Dermis lymphatic vessel endothelial cell (primary cell): ENCODE data around the gene KIR3DL1. TPM values are rescaled to one million over a fixed set of nuclear protein-coding genes. Genes with fewer than 3 reads are reported as not detected.

Experiments used
- total RNA-seq: library from RNA; depleted of rRNA; stranded (reverse); fragments of >200 nt; gene quantifications from 2 replicates; pipeline ENCODE4 v1.2.1, GENCODE V29; 2014

KIR3DL1 gene
- not detected in 2 replicates for total RNA-seq

DNA sequence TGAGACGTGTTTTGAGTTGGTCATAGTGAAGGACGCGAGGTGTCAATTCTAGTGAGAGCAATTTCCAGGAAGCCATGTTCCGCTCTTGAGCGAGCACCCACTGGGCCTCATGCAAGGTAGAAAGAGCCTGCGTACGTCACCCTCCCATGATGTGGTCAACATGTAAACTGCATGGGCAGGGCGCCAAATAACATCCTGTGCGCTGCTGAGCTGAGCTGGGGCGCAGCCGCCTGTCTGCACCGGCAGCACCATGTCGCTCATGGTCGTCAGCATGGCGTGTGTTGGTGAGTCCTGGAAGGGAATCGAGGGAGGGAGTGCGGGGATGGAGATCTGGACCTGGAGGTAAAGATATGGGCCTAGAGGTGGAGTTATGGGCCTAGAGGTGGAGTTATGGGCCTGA, at the start of gene KIR3DL1:
KIR3DL1 (plus strand) TSS at position 218 of the 400 bp plus-strand sequence.

DNA sequence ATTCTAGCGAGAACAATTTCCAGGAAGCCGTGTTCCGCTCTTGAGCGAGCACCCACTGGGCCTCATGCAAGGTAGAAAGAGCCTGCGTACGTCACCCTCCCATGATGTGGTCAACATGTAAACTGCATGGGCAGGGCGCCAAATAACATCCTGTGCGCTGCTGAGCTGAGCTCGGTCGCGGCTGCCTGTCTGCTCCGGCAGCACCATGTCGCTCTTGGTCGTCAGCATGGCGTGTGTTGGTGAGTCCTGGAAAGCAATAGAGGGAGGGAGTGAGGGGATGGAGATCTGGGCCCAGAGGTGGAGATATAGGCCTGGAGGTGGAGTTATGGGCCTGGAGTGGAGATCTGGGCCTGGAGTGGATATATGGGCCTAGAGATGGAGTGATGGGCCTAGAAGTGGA, 46.6 kb upstream of the KIR3DL1 start, which contains the start of gene KIR2DL1:
KIR2DL1 (plus strand) TSS at position 148 of the 400 bp plus-strand sequence; CDS start at position 206, 58 bp downstream.

DNA sequence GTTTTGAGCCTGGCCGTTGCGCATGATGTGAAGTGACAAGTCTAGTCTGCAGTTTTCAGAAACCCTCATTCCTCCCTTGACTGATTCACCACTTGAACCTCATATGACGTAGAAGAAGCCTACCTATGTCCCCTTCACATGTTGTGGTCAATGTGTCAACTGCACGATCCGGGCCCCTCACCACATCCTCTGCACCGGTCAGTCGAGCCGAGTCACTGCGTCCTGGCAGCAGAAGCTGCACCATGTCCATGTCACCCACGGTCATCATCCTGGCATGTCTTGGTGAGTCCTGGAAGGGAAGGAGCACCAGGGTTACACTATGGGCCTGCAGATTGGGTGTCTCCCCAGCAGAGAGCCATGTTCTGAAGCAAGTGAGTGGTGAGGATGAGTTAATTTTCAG, 12.9 kb upstream of the KIR3DL1 start, which contains the start of gene KIR2DL4:
KIR2DL4 (plus strand) TSS at position 201 of the 400 bp plus-strand sequence; CDS start at position 243, 42 bp downstream.

GRCh38 chr19:54832496-54832895, 16.2 kb downstream of the KIR3DL1 start, which contains the start of gene KIR2DS4:
Gene KIR2DS4, plus strand, starts transcription at chr19:54832676.

DNA sequence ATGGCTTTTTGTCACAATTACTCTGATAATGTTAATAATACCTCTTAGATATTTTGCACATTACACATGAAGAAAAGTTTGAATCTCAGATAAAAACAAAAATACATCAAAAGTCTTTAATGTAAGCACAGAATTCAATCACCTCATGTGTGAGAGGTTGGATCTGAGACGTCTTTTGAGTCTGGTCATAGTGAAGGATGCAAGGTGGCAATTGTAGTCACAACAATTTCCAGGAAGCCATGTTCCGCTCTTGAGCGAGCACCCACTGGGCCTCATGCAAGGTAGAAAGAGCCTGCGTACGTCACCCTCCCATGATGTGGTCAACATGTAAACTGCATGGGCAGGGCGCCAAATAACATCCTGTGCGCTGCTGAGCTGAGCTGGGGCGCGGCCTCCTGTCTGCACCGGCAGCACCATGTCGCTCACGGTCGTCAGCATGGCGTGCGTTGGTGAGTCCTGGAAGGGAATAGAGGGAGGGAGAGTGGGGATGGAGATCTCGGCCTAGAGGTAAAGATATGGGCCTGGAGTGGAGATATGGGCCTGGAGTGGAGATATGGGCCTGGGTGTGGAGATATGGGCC, 33.9 kb downstream of the KIR3DL1 start, which contains the start of gene KIR3DL2:
KIR3DL2 (plus strand) TSS at position 383 of the 580 bp plus-strand sequence; CDS start at position 416, 33 bp downstream.

GRCh38 chr19:54873990-54874389, 57.7 kb downstream of the KIR3DL1 start, which contains the start of gene FCAR:
Gene FCAR, plus strand, starts transcription at chr19:54874235. Its CDS starts 55 bp downstream, at chr19:54874290.

Other genes starting within 250 kb of the KIR3DL1 start
- gene LILRA2, start 242.7 kb upstream of the KIR3DL1 start, total RNA-seq, result not detected in 2 replicates
- gene LILRA1, start 222.8 kb upstream of the KIR3DL1 start, total RNA-seq, result not detected in 2 replicates
- gene LILRB1, start 186.0 kb upstream of the KIR3DL1 start, total RNA-seq, result under 0.01 TPM in 2 replicates
- gene LILRB4, start 153.5 kb upstream of the KIR3DL1 start, total RNA-seq, result not detected in 2 replicates
- gene KIR3DL3, start 92.0 kb upstream of the KIR3DL1 start, total RNA-seq, result not detected in 2 replicates
- gene KIR2DL3, start 78.0 kb upstream of the KIR3DL1 start, total RNA-seq, result not detected in 2 replicates
- gene KIR2DL1, start 46.7 kb upstream of the KIR3DL1 start, total RNA-seq, result not detected in 2 replicates
- not detected in 2 replicates for gene KIR2DL4, start 12.9 kb upstream of the KIR3DL1 start, total RNA-seq
- gene KIR2DS4, start 16.2 kb downstream of the KIR3DL1 start, total RNA-seq, result not detected in 2 replicates
- not detected in 2 replicates for gene KIR3DL2, start 34.0 kb downstream of the KIR3DL1 start, total RNA-seq
- gene FCAR, start 57.8 kb downstream of the KIR3DL1 start, total RNA-seq, result not detected in 2 replicates
- gene NCR1, start 89.7 kb downstream of the KIR3DL1 start, total RNA-seq, result not detected in 2 replicates
- gene NLRP7, start 131.1 kb downstream of the KIR3DL1 start, total RNA-seq, result not detected in 2 replicates
- gene NLRP2, start 149.9 kb downstream of the KIR3DL1 start, total RNA-seq, result 0.77 and 2.3 TPM in 2 replicates
- gene GP6, start 221.8 kb downstream of the KIR3DL1 start, total RNA-seq, result 0.09 TPM in 1 of 2 replicates, not detected in the other
- gene RDH13, start 246.7 kb downstream of the KIR3DL1 start, total RNA-seq, result 15.0 and 28.4 TPM in 2 replicates